Uterus (tissue), 4 donors: ENCODE results near the gene CD28. TPM values are rescaled to one million over a fixed set of nuclear protein-coding genes. Genes with fewer than 3 reads are reported as not detected.

Experiments used
- DNase-seq, 2 donors: peaks; one replicate each; pipeline ENCODE4 v3.0.0-alpha.2; 2019 to 2020
- H3K27ac ChIP-seq, 2 donors: fragments of 200-600 bp; sonication (generic); 1 replicate in 1 of 2; 2 replicates in 1 of 2; pipeline ENCODE4 v1.5.1; 2016 to 2018
- H3K27me3 ChIP-seq, 2 donors: fragments of 200-600 bp; sonication (generic); one replicate each; pipeline ENCODE4 v1.5.1; 2018 to 2019; ENCODE audit warnings: control low read depth in 1 of 2
- H3K36me3 ChIP-seq, 2 donors: fragments of 200-600 bp; sonication (generic); one replicate each; pipeline ENCODE4 v1.5.1; 2019; ENCODE audit warnings: control low read depth in 1 of 2
- H3K4me1 ChIP-seq, 2 donors: fragments of 200-600 bp; sonication (generic); one replicate each; pipeline ENCODE4 v1.5.1; 2018 to 2019; ENCODE audit warnings: control low read depth in 1 of 2
- H3K4me3 ChIP-seq, 2 donors: fragments of 200-600 bp; sonication (generic); 1 replicate in 1 of 2; 2 replicates in 1 of 2; pipeline ENCODE4 v1.5.1; 2018 to 2019; ENCODE audit warnings: mild to moderate bottlenecking in 1 of 2
- H3K9me3 ChIP-seq, 2 donors: fragments of 200-600 bp; sonication (generic); one replicate each; pipeline ENCODE4 v1.5.1; 2019; ENCODE audit warnings: control low read depth in 1 of 2
- CTCF ChIP-seq, 4 experiments: fragments of 200-600 bp in 2 of 4; fragments of 450-650 bp in 2 of 4; sonication (generic) in 2 of 4; IDR thresholded peaks; one replicate each; pipeline ENCODE4 v1.5.1; 2016 to 2019; ENCODE audit warnings: antibody characterized with exemption in 4 of 4, mild to moderate bottlenecking in 2 of 4, moderate library complexity in 1 of 4
- POLR2A ChIP-seq, 2 donors: fragments of 450-650 bp; IDR thresholded peaks; one replicate each; pipeline ENCODE4 v1.6.1; 2016; ENCODE audit warnings: antibody characterized with exemption in 2 of 2, mild to moderate bottlenecking in 1 of 2, moderate library complexity in 1 of 2
- intact Hi-C: fragments of 100-400 bp; cut with DNase I; formaldehyde crosslinking; loops from one replicate; pipeline ENCODE4 v1.15.1; 2023; ENCODE audit warnings: low total_unique reads
- total RNA-seq, 4 donors: library from RNA; depleted of rRNA in 3 of 4; stranded (reverse); fragments of >200 nt in 3 of 4; gene quantifications; one replicate each; pipeline versions ENCODE4 v1.1.0 to v1.2.4, GENCODE V29; 2014 to 2023
- donor health status: DM: yes; HTN: yes; CAD: no.

CD28 gene
- total RNA-seq, 4 donors from 2014 or later = 0.49 to 7.4 (median 1.5) TPM; not detected in 1

GRCh38 chr2:203722411-203722810 lies 16.0 kb downstream of the CD28 start:
- TF ChIP-seq CTCF (IDR thresholded peaks at IDR 0.05) (no peak), POLR2A (IDR thresholded peaks at IDR 0.05) (no peak)
- intact Hi-C loops = no loop called here
- H3K27me3 ChIP-seq = no peaks in the 10 kb centered on the region
- H3K4me1 ChIP-seq = no peaks in the 10 kb centered on the region
- H3K9me3 ChIP-seq = no peaks in the 10 kb centered on the region
- H3K36me3 ChIP-seq = no peaks in the 10 kb centered on the region
- no peak overlapping the region for H3K27ac ChIP-seq
- no peak for DNase-seq
- no peak overlapping the region for H3K4me3 ChIP-seq

- no peak for DNase-seq
- Histone ChIP-seq H3K9me3 (no peaks in the 10 kb centered on the region), H3K4me3 (no peak overlapping the region), H3K27ac (no peak overlapping the region), H3K36me3 (no peaks in the 10 kb centered on the region), H3K27me3 (no peaks in the 10 kb centered on the region), H3K4me1 (no peaks in the 10 kb centered on the region)
- TF ChIP-seq CTCF (IDR thresholded peaks at IDR 0.05) (no peak), POLR2A (IDR thresholded peaks at IDR 0.05) (no peak)
- intact Hi-C loops = no loop called here
Measured at GRCh38 chr2:203728321-203728720, 21.9 kb downstream of the CD28 start.

GRCh38 chr2:203730076-203730729 lies 23.8 kb downstream of the CD28 start:
- TF ChIP-seq CTCF (IDR thresholded peaks at IDR 0.05) = no peak
- no peak for TF ChIP-seq POLR2A (IDR thresholded peaks at IDR 0.05)

GRCh38 chr2:203730883-203731282 lies 24.4 kb downstream of the CD28 start:
- no peak for DNase-seq

More at GRCh38 chr2:203730076-203730729, 23.8 kb downstream of the CD28 start:
- H3K27me3 ChIP-seq = no peaks in the 10 kb centered on the region
- DNase-seq = no peak
- no peaks in the 10 kb centered on the region for H3K4me1 ChIP-seq
- no peak overlapping the region for H3K4me3 ChIP-seq
- no peaks in the 10 kb centered on the region for H3K9me3 ChIP-seq
- H3K27ac ChIP-seq = no peak overlapping the region
- intact Hi-C loops = no loop called here
- no peaks in the 10 kb centered on the region for H3K36me3 ChIP-seq

More at GRCh38 chr2:203730883-203731282, 24.4 kb downstream of the CD28 start:
- Histone ChIP-seq H3K4me1 (no peaks in the 10 kb centered on the region), H3K4me3 (no peak overlapping the region), H3K27me3 (no peaks in the 10 kb centered on the region), H3K36me3 (no peaks in the 10 kb centered on the region), H3K27ac (no peak overlapping the region), H3K9me3 (no peaks in the 10 kb centered on the region)
- intact Hi-C loops = no loop called here
- TF ChIP-seq CTCF (IDR thresholded peaks at IDR 0.05) = no peak
- TF ChIP-seq POLR2A (IDR thresholded peaks at IDR 0.05) = no peak
